ENCODE data around the gene DIDO1. TPM values are rescaled to one million over a fixed set of nuclear protein-coding genes. Genes with fewer than 3 reads are reported as not detected.

Gene DIDO1
- total and polyA plus RNA-seq, 2 of the 13 experiments (the other 11 are each of a cell fraction or from before 2014, with no cell fraction given): 75.0 to 75.1 TPM

- no peak; the same call in 1 of the 2 replicates for TF ChIP-seq MTA1 (CRISPR knock-in tag; IDR thresholded peaks at IDR 0.05; ENCODE audit: borderline replicate concordance)
- TF ChIP-seq TRIM24 (CRISPR knock-in tag; IDR thresholded peaks at IDR 0.05): no peak
- TF ChIP-seq RORA (CRISPR knock-in tag; IDR thresholded peaks at IDR 0.05): no peak
- no peak for TF ChIP-seq ZNF772 (CRISPR knock-in tag; IDR thresholded peaks at IDR 0.05)
- no peak for TF ChIP-seq ZMYM4 (CRISPR knock-in tag; IDR thresholded peaks at IDR 0.05)
- TF ChIP-seq SIN3B (IDR thresholded peaks at IDR 0.05; ENCODE audit: low read length): no peak
- peak; percentile 29; the same call in 1 of the 2 replicates for TF ChIP-seq RARA (CRISPR knock-in tag; IDR thresholded peaks at IDR 0.05)
- TF ChIP-seq ZNF614 (CRISPR knock-in tag; IDR thresholded peaks at IDR 0.05; ENCODE audit: borderline replicate concordance): no peak
- no peak for TF ChIP-seq SNAI1 (CRISPR knock-in tag; IDR thresholded peaks at IDR 0.05; ENCODE audit: borderline replicate concordance)
- TF ChIP-seq ZNF331 (CRISPR knock-in tag; IDR thresholded peaks at IDR 0.05): no peak
- TF ChIP-seq ARHGAP35 (CRISPR knock-in tag; IDR thresholded peaks at IDR 0.05; ENCODE audit: borderline replicate concordance): no peak
- TF ChIP-seq HCFC1 (IDR thresholded peaks at IDR 0.05; ENCODE audit: low read depth, low read length): no peak
- no peak for TF ChIP-seq ZSCAN30 (CRISPR knock-in tag; IDR thresholded peaks at IDR 0.05)
- TF ChIP-seq ATRX (CRISPR knock-in tag; IDR thresholded peaks at IDR 0.05; ENCODE audit: borderline replicate concordance): no peak
- no peak for TF ChIP-seq SUZ12 (IDR thresholded peaks at IDR 0.05; ENCODE audit: low read depth, low read length)
- no peak for TF ChIP-seq FOXM1 (CRISPR knock-in tag; IDR thresholded peaks at IDR 0.05)
- no peak for TF ChIP-seq KDM5B (CRISPR knock-in tag; IDR thresholded peaks at IDR 0.05; ENCODE audit: borderline replicate concordance)
- no peak for TF ChIP-seq MED13 (CRISPR knock-in tag; IDR thresholded peaks at IDR 0.05)
- TF ChIP-seq ATM (IDR thresholded peaks at IDR 0.05; ENCODE audit: borderline replicate concordance): no peak
- no peak for TF ChIP-seq KAT2B (IDR thresholded peaks at IDR 0.05; ENCODE audit: borderline replicate concordance, low read depth, low read length)
- peak; percentile 53; the same call in 1 of the 2 replicates for TF ChIP-seq ZNF598 (CRISPR knock-in tag; IDR thresholded peaks at IDR 0.05; ENCODE audit: borderline replicate concordance)
- TF ChIP-seq TGIF2 (CRISPR knock-in tag; IDR thresholded peaks at IDR 0.05): no peak
- no peak for TF ChIP-seq TSC22D2 (CRISPR knock-in tag; IDR thresholded peaks at IDR 0.05; ENCODE audit: borderline replicate concordance)
- TF ChIP-seq ZSCAN9 (CRISPR knock-in tag; IDR thresholded peaks at IDR 0.05; ENCODE audit: borderline replicate concordance): no peak
- TF ChIP-seq ZKSCAN1 (IDR thresholded peaks at IDR 0.05; ENCODE audit: low read length): no peak
- TF ChIP-seq ZNF343 (CRISPR knock-in tag; IDR thresholded peaks at IDR 0.05): no peak
- no peak for TF ChIP-seq ATF4 (CRISPR knock-in tag; IDR thresholded peaks at IDR 0.05)
- TF ChIP-seq ZNF7 (CRISPR knock-in tag; IDR thresholded peaks at IDR 0.05): no peak
- TF ChIP-seq RBFOX2 (IDR thresholded peaks at IDR 0.05; ENCODE audit: low read depth, low read length): peak; percentile 36; the same call in 1 of the 2 replicates
- TF ChIP-seq ZNF329 (CRISPR knock-in tag; IDR thresholded peaks at IDR 0.05; ENCODE audit: low read depth): no peak
- no peak for TF ChIP-seq ZNF263 (CRISPR knock-in tag; IDR thresholded peaks at IDR 0.05)
- TF ChIP-seq POLR2AphosphoS5 (IDR thresholded peaks at IDR 0.05; ENCODE audit: low read depth, low read length): no peak
- no peak for TF ChIP-seq DRAP1 (CRISPR knock-in tag; IDR thresholded peaks at IDR 0.05)
- TF ChIP-seq ZNF124 (CRISPR knock-in tag; IDR thresholded peaks at IDR 0.05): no peak
These were observed 49.1 kb downstream of the DIDO1 start (continued) for GRCh38 chr20:62876902-62877816.

Measured in HepG2 (cell line).